Neuronal stem cell (in vitro differentiated cells): ENCODE measurements around the gene EPHB6.

ENCODE experiments used
- DNase-seq: peaks from one replicate; pipeline ENCODE4 v3.0.0-alpha.2; 2013; ENCODE audit warnings: low spot score
- H2AFZ ChIP-seq: one replicate; pipeline ENCODE4 v1.6.1; 2013; ENCODE audit warnings: mild to moderate bottlenecking, low read length, inconsistent platforms
- H2AK5ac ChIP-seq: 2 replicates; pipeline ENCODE4 v1.6.1; 2013; ENCODE audit warnings: low read depth, mild to moderate bottlenecking, inconsistent platforms, low read length, moderate library complexity, mixed read lengths
- H2BK120ac ChIP-seq: 2 replicates; pipeline ENCODE4 v1.6.1; 2013; ENCODE audit warnings: low read depth, mild to moderate bottlenecking, inconsistent platforms, low read length, moderate library complexity, mixed read lengths
- H2BK12ac ChIP-seq: one replicate; pipeline ENCODE4 v1.6.1; 2013; ENCODE audit warnings: low read length, inconsistent platforms
- H2BK15ac ChIP-seq: 2 replicates; pipeline ENCODE4 v1.6.1; 2013; ENCODE audit warnings: mild to moderate bottlenecking, low read length, inconsistent platforms, mixed read lengths
- H2BK5ac ChIP-seq: one replicate; pipeline ENCODE4 v1.6.1; 2013; ENCODE audit warnings: inconsistent platforms, mild to moderate bottlenecking, low read length, moderate library complexity
- H3K14ac ChIP-seq: one replicate; pipeline ENCODE4 v1.6.1; 2013; ENCODE audit warnings: low read length, inconsistent platforms
- H3K18ac ChIP-seq: 2 replicates; pipeline ENCODE4 v1.6.1; 2013; ENCODE audit warnings: low read length, inconsistent platforms
- H3K23ac ChIP-seq: 2 replicates; pipeline ENCODE4 v1.6.1; 2013; ENCODE audit warnings: low read depth, mild to moderate bottlenecking, mixed read lengths, low read length, inconsistent platforms; ENCODE audit not compliant: poor library complexity
- H3K27ac ChIP-seq: replicated peaks from 3 replicates; pipeline ENCODE4 v1.5.1; 2013; ENCODE audit warnings: low read length, inconsistent platforms
- H3K27me3 ChIP-seq, 3 experiments: 2 replicates each; pipeline ENCODE4 v1.6.1; 2013; ENCODE audit warnings: low read length in 3 of 3, mild to moderate bottlenecking in 2 of 3, inconsistent platforms in 1 of 3, low read depth in 1 of 3, mixed read lengths in 1 of 3, moderate library complexity in 1 of 3; ENCODE audit not compliant: control insufficient read depth in 3 of 3, insufficient read depth in 3 of 3
- H3K36me3 ChIP-seq, 2 donors: replicated peaks in 1 of 2; 2 replicates each; pipeline ENCODE4 v1.6.1; 2013; ENCODE audit warnings: low read length in 2 of 2; ENCODE audit not compliant: control insufficient read depth in 2 of 2, insufficient read depth in 2 of 2
- H3K4ac ChIP-seq: 2 replicates; pipeline ENCODE4 v1.6.1; 2013; ENCODE audit warnings: inconsistent platforms, mild to moderate bottlenecking, low read length, moderate library complexity
- H3K4me1 ChIP-seq, 2 donors: 1 replicate in 1 of 2; 2 replicates in 1 of 2; pipeline ENCODE4 v1.6.1; 2013; ENCODE audit warnings: low read length in 2 of 2, low read depth in 1 of 2; ENCODE audit not compliant: control insufficient read depth in 2 of 2, insufficient read depth in 1 of 2
- H3K4me2 ChIP-seq: one replicate; pipeline ENCODE4 v1.6.1; 2013; ENCODE audit warnings: mild to moderate bottlenecking, low read length, inconsistent platforms; ENCODE audit not compliant: insufficient read depth, poor library complexity, severe bottlenecking
- H3K4me3 ChIP-seq, 2 donors: 2 replicates each; pipeline ENCODE4 v1.5.1; 2013; ENCODE audit warnings: low read length in 2 of 2, mild to moderate bottlenecking in 2 of 2, inconsistent platforms in 1 of 2, moderate library complexity in 1 of 2
- H3K79me1 ChIP-seq: one replicate; pipeline ENCODE4 v1.6.1; 2013; ENCODE audit warnings: low read depth, mild to moderate bottlenecking, inconsistent platforms, low read length, moderate library complexity
- H3K9ac ChIP-seq: one replicate; pipeline ENCODE4 v1.6.1; 2013; ENCODE audit warnings: mild to moderate bottlenecking, low read depth, low read length, inconsistent platforms; ENCODE audit not compliant: poor library complexity
- H3K9me3 ChIP-seq, 2 donors: replicated peaks in 1 of 2; 2 replicates each; pipeline versions ENCODE3 to v1.6.1; 2013; ENCODE audit warnings: low read length in 2 of 2, mild to moderate bottlenecking in 2 of 2, inconsistent platforms in 1 of 2, low read depth in 1 of 2, mixed read lengths in 1 of 2, moderate library complexity in 1 of 2; ENCODE audit not compliant: control insufficient read depth in 2 of 2, insufficient read depth in 1 of 2
- H4K8ac ChIP-seq: one replicate; pipeline ENCODE4 v1.6.1; 2013; ENCODE audit warnings: low read depth, mild to moderate bottlenecking, inconsistent platforms, low read length, moderate library complexity
- H4K91ac ChIP-seq: one replicate; pipeline ENCODE4 v1.6.1; 2013; ENCODE audit warnings: low read length, low read depth, mild to moderate bottlenecking, inconsistent platforms; ENCODE audit not compliant: poor library complexity
- whole genome bisulfite sequencing, 2 donors: extraction: QIAGEN DNeasy Blood & Tissue Kit; methylation state at CpG; one replicate each; pipeline ENCODE4 v1.1.7; 2013; ENCODE audit warnings: missing lambda C conversion rate in 2 of 2, mixed read lengths in 1 of 2; ENCODE audit not compliant: insufficient read length in 2 of 2, insufficient replicate concordance in 1 of 2; ENCODE audit errors: extremely low coverage in 2 of 2; 5-methylcytosine and 5-hydroxymethylcytosine counted together

The EPHB6 gene

GRCh38 chr7:142875456-142875855 is 20.6 kb downstream of the EPHB6 start:
- Histone ChIP-seq H3K27ac (no peak overlapping the region), H3K9me3 (peaks cover 0 to 9% of the 10 kb centered on the region in 2 donors), H3K27me3 (peaks cover 0 to 6% (median 0%) of the 10 kb centered on the region in 3 experiments), H3K4ac (no peak overlapping the region), H3K9ac (no peak overlapping the region), H2AK5ac (no peak overlapping the region), H4K91ac (no peak overlapping the region), H4K8ac (no peak overlapping the region), H3K4me3 (peak overlapping the region in 1 of 2 donors; percentile 1), H3K4me1 (peaks cover 0 to 1% of the 10 kb centered on the region in 2 donors), H3K36me3 (no peaks in the 10 kb centered on the region), H3K23ac (no peak overlapping the region), H2AFZ (no peak overlapping the region), H2BK12ac (no peak overlapping the region), H3K14ac (no peak overlapping the region), H2BK15ac (no peak overlapping the region), H2BK5ac (no peak overlapping the region), H3K79me1 (no peaks in the 10 kb centered on the region), H3K18ac (no peak overlapping the region), H2BK120ac (no peak overlapping the region), H3K4me2 (no peak overlapping the region)
- no CpG with 5 or more reads among the region's 14 CpGs for WGBS, 2 donors
- no peak for DNase-seq

- Histone ChIP-seq H2BK12ac (no peak overlapping the region), H3K4me1 (peaks cover 0 to 1% of the 10 kb centered on the region in 2 donors), H2AK5ac (no peak overlapping the region), H3K4me3 (no peak overlapping the region), H4K8ac (no peak overlapping the region), H3K27ac (no peak overlapping the region), H3K9me3 (peaks cover 0 to 9% of the 10 kb centered on the region in 2 donors), H2BK5ac (peak overlapping the region; percentile 58), H3K23ac (peak overlapping the region; percentile 17), H3K79me1 (no peaks in the 10 kb centered on the region), H2AFZ (no peak overlapping the region), H3K27me3 (peaks cover 0 to 8% (median 0%) of the 10 kb centered on the region in 3 experiments), H3K18ac (no peak overlapping the region), H2BK15ac (no peak overlapping the region), H3K4ac (no peak overlapping the region), H3K14ac (peak overlapping the region; percentile 58), H3K9ac (no peak overlapping the region), H2BK120ac (no peak overlapping the region), H3K4me2 (no peak overlapping the region), H4K91ac (no peak overlapping the region), H3K36me3 (no peaks in the 10 kb centered on the region)
- no peak for DNase-seq
- WGBS, 2 donors: no CpG with 5 or more reads among the region's 9 CpGs
These were observed 21.5 kb downstream of the EPHB6 start for GRCh38 chr7:142876236-142876960.

- Histone ChIP-seq H2AFZ (no peak overlapping the region), H2BK12ac (no peak overlapping the region), H2BK120ac (no peak overlapping the region), H3K27ac (no peak overlapping the region), H3K18ac (peak overlapping the region; percentile 35), H4K91ac (no peak overlapping the region), H3K79me1 (no peaks in the 10 kb centered on the region), H3K4me1 (peaks cover 0 to 1% of the 10 kb centered on the region in 2 donors), H3K4me3 (no peak overlapping the region), H3K27me3 (peaks cover 0 to 8% (median 0%) of the 10 kb centered on the region in 3 experiments), H2BK15ac (no peak overlapping the region), H2AK5ac (peak overlapping the region; percentile 38), H3K36me3 (no peaks in the 10 kb centered on the region), H3K9me3 (peaks cover 0 to 9% of the 10 kb centered on the region in 2 donors), H3K23ac (peak overlapping the region; percentile 10), H3K4me2 (no peak overlapping the region), H3K9ac (no peak overlapping the region), H3K14ac (no peak overlapping the region), H2BK5ac (peak overlapping the region; percentile 58), H4K8ac (no peak overlapping the region), H3K4ac (no peak overlapping the region)
- WGBS, 2 donors: no CpG with 5 or more reads among the region's 18 CpGs
- DNase-seq: no peak
These were observed 22.4 kb downstream of the EPHB6 start for GRCh38 chr7:142876991-142877910.

GRCh38 chr7:142878315-142878714 is 23.4 kb downstream of the EPHB6 start:
- Histone ChIP-seq H3K4me2 (no peak overlapping the region), H2AFZ (no peak overlapping the region), H3K23ac (no peak overlapping the region), H2BK120ac (no peak overlapping the region), H3K4ac (no peak overlapping the region), H2BK5ac (no peak overlapping the region), H2BK12ac (no peak overlapping the region), H2AK5ac (no peak overlapping the region), H3K79me1 (no peaks in the 10 kb centered on the region), H3K27me3 (peaks cover 0 to 8% (median 0%) of the 10 kb centered on the region in 3 experiments), H3K27ac (no peak overlapping the region), H3K9ac (no peak overlapping the region), H3K18ac (no peak overlapping the region), H3K4me3 (no peak overlapping the region), H3K36me3 (no peaks in the 10 kb centered on the region), H3K14ac (no peak overlapping the region), H4K91ac (no peak overlapping the region), H2BK15ac (no peak overlapping the region), H3K4me1 (peaks cover 0 to 1% of the 10 kb centered on the region in 2 donors), H3K9me3 (peaks cover 0 to 7% of the 10 kb centered on the region in 2 donors), H4K8ac (no peak overlapping the region)
- WGBS, 2 donors: no CpG with 5 or more reads among the region's 3 CpGs
- no peak for DNase-seq
